GM18499 (cell line): ENCODE results near the gene SPOCK1.

Experiments
- ATAC-seq: cut with Tn5 transposase; IDR thresholded peaks from one replicate; pipeline ENCODE4 v1.9.1; 2021; ENCODE audit warnings: moderate number of reproducible peaks; ENCODE audit not compliant: insufficient read depth, unreplicated experiment

SPOCK1 gene

DNA sequence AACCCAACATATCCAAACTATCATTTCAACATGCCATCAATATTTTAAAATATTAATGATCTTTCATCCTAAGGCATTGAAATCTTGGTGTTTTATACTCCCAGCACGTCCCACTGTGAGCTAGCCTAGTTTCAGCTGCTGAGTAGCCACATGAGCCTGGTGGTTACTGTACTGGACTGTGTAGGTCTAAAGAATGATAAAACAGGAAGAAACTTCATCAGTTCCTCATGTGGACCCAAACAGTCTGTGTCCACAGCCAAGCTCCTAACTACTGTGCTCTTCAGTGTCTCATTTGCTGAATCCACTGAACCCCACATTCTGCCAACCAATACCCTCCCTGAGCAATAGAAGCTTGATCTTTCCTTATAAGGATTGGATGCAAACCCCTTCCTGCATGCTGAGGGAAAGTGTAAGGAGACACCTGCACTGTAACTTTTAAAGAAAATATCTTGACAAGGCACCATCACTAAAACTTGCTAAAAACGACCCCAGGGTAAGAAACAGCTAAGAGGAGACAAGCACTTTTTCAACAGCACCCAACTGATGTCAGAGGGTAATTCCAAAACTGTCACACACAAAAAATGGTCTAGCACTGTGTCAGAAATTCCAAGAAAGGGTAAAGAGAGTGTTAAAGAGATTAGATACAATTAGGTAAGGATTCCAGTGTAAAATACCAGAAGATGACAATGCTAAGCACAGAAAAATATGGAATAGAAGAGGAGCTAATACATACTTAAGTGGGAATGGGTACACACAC, 126.9 kb downstream of the SPOCK1 start:
- ATAC-seq = no peak

DNA sequence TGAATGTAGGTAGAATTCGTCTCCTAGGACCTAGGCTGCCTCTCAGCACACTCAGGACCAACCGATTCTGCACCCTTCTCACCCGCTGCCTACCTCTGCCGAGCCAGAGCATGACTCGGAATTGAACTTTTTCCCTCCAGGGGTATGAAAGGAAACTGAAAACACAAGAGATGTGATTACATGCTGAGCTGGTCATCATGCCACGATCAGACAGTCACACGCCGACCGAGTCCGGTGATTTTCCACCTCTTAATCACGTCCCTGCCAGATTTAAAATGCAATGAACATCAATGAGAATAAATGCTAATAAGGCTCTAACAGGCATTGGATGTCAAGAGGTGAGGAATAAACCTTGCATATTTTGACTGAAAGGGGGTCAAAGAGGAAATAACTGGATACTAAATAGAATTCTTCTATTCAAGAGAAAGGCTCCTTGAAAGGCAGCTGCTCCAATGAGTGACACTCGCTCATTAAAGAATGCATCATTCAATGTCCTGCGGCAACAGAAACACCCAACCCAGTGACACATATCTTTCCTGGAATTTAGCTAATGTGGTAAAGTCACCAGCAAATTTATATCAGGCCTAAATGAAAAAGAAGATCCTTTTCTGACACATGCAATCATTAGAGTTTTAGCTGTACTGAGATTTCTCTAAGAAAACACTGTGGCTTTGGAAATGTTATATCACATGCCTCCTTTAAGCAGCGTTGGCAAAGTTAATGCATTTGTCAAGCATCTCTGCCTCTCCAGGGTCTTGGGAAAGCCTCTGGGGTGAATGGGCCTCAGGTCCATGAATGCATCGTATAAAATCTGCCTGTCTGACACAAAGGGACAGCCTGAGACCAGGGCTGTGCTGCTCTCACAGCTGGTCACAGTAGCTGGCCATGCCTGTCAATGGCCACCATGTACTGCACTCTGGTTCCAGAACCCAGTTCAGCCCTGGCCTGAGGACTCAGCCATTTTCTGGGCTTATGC, 128.7 kb downstream of the SPOCK1 start:
- no peak for ATAC-seq

DNA sequence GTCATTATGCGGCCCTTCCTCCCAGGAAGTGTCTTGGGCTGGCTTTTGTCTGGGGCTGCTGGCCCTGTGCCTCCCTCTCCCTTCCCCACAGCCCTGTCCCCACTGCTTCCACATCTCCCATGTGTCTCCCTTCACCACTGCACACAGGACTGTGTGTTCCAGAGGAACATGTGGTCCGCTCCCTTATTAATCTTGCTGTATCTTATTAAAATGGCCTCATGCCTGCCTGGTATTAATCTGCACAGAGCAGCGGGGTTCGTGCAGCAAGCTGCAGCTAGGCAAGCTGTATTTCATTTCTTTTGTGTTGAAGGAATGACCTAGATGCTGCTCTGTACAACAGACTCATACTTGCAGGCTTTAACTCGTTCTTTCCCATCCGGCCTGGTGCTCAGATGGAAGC, 130.5 kb downstream of the SPOCK1 start:
- no peak for ATAC-seq

DNA sequence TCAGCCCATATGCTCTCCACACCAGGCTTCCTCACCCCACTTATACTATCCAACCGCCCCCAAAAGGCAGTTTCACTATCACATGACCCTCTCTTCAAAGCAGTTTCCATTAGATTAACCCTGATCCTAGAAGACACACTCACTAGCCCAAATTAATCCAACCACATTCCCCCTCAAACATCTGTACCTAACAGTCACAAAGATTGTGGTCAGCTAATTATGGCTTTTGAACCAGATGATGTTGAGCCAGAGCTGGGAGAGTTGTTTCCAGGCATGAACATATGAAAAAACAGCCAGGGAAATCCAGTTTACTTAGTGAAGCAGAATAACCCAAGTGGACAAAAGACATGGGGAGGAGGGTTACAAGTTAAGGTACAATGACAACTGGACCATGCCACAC, 131.2 kb downstream of the SPOCK1 start:
- ATAC-seq = no peak

DNA sequence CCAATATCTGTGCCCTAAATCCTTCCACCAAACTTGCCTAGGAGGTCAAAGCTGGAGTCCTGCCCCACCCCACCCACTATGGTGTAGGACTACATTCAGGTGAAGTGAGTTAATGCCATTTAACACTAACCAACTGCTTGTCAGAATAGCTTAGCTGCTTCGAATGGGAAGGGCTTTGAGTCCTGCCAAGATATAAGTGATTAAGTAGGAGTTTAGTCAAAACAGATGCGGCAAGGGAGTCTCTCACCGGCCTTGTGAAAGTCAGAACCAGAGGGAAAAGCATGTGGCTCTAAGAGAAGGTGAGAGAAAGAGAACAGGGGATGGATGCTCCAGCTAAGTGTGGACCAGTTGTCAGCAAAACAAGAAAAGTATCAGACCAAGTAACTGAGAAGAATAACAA, 132.6 kb downstream of the SPOCK1 start:
- ATAC-seq = no peak

DNA sequence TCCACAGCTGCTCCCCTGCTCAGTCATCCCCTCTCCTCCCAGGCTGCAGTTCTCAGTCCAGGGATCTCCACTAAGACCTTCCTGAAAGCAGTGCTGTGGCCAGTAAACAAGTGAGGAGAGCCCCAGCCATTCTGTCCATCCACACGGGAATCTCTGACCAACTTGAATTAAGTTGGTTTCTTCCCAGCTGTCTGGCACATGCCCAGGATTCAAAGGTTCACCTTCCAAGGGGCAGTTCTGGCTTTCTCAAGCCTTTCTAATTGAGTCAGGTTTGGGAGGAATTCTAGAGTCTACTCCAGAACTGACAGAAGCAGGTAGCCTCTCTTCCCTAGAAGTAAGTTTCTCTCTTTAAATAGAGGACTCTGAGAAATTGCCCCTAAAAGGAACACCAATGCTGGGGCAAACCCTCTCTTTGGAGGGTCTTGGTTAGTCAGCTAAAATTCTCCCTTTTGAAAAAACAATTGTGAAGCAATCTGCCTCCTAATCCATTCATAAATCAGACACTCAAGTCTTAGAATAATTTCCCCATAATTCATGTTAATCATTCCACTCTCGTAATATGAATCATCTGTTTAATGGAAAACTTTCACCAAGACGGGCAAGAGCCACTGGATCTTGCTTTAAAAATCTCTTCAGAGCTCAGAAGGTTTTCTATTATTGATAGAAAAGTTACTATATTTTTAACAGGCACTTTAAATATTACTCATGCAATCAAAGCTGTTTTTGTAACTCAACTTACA, 133.8 kb downstream of the SPOCK1 start:
- no peak for ATAC-seq

DNA sequence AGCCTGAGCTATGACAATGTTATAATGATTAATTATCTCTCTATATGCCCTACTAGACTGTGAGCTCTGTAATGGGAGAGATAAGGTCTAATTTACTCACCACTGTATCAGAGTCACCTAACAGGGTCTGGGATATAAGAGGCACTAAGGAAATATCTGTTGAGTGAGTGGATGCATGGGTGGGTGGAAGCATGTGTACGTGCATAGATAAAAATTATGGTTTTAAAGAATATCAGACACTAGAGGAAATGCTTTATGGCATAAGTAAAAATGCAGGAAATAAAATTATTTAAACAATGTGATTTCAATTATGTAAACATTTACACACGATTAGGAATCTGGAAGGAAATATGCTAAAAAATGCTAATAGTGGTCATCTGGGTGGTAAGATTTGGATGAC, 137.8 kb downstream of the SPOCK1 start:
- no peak for ATAC-seq

DNA sequence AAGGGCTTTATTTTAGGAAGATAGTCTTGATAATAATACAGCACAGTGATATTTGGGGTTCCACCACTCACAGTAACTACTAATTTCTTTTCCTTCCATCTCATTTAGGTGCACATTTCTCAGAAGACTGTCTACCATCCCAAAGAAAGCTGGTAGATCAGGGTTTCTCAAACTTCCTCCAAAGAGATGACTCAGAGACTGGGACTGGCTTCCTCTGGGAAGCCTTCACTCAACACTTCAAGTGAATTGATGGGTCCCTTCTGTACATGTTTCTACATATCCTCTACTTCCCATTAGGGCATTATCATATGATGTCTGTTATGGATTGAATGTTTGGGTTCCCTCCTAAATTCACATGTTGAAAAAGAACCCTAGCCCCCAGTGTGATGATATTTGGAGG, 138.5 kb downstream of the SPOCK1 start:
- ATAC-seq = no peak

DNA sequence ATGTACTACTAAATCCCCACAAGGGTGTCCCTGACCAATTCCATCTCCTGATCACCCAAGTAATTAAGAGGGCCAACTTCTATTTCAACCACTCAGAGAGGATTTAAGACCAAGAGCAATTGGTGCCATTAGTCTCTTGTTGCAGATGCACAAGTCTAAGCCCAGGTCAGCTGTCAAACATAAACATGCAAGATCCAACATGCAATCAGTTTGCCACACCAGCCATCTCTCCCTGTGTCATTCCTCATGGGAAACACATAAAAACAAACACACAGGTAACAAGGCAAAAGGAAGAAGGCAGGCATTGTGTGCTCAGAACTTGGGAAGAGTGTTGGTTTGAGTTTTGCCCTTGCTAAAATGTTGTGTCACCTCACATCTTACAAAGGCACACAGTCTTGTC, 139.2 kb downstream of the SPOCK1 start:
- no peak for ATAC-seq

DNA sequence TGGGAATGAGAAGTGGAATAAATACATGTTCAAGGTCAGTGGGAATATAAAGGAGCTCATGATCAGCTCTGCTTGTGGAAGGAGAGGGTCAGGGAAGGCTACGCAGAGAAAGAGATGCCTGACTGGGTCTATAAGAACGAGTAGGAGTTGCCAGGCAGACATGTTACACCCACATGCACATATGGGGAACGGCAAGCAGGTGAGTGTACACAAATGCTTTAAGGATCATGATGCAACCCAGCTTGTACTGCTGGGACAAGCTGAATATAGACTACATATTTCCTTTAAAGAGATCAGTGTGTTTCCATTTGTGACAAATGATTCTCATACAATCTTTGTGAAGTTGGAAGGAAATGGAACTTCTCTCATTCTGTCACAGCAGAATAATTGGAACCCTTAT, 141.7 kb downstream of the SPOCK1 start:
- no peak for ATAC-seq

DNA sequence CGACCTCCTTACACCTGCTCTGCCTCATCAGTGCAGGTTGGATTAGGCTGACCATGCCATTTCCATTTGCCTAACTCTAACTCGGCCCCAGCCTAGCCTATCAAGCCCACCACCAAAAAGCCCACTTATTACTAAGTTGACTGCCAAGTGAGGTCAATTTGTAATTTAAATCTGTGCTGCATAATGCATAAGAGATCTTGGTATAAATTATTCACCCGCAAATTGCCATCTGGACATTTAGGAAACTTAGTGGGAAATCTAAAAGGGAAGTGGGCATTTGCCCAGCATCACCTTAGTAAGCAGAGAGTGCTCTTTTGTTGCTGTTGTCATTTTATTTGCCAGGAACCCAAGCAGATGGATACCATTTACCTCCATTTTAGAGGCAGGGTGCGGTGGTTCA, 143.0 kb downstream of the SPOCK1 start:
- no peak for ATAC-seq

DNA sequence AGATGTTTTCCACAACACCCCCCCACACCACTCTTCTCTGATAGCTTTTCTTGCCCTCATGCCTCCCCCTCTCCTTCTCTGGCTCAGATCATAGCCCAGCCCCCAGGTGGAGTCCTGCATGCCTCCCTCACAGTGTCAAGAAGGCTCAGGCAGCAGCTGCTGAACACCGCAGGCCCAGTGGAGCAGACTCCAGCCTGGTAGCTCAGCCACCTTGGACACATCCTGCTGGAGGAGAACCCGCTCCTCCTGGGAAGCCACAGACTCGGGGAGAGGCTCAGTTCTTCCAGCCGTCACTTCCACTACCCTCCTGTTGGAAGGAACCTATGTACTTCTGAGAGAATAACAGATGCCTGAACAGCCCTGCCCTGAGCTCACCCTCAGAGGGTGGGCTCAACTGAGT, 143.4 kb downstream of the SPOCK1 start:
- ATAC-seq = no peak

DNA sequence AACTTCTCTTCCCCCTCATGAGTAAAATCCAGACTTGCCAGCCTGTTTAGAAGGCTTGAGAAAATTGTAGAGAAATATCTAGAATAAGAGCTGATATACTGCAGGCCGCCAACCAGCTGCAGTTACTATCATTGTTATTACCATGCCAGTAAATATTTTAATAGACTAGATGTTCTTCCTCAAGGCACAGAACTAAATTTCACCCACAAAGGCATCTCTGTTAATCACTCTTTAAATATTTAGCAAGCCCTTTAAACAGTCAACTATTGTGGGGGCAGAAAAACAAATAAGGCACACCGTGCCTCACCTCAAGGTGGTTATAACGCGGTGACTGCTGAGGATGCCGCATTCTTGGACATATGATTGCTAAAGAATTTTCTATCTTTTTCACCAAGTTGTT, 147.0 kb downstream of the SPOCK1 start:
- no peak for ATAC-seq

DNA sequence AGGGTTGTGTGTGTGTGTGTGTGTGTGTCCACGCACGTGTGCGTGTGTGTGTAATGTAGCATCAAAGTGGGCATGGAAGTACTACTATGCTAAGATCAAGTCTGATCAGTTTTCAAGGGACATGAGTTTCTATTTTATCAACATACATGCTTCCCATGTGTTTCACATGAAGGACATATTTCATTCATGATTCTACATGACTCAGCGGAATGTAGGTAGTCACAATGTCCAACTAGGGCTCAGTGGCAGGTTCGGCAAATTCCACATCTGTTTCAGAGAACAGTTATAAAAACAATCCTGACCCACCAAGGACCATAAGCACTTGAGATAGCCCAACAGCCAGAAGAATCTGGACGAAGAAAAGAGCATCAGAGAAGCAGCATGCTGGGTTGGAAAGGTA, 148.3 kb downstream of the SPOCK1 start:
- ATAC-seq = no peak

DNA sequence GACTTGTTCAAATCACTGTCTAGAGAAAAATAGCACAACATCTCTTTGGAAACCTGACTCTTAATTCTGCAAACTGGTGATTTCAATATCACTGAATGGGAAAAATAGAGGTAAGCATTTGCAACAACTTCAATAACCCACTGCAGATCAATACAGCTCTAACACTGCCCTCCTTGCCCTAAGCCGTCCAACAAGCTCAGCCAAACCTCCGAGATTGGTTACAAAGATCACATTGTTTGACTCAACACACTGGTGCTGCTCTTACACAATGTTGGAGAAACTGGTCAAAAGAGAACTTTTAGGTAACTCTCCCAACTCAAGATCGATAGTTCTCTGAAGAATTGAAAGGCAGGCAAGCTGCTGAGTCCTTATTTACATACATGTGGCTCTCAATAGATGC, 150.4 kb downstream of the SPOCK1 start:
- no peak for ATAC-seq

DNA sequence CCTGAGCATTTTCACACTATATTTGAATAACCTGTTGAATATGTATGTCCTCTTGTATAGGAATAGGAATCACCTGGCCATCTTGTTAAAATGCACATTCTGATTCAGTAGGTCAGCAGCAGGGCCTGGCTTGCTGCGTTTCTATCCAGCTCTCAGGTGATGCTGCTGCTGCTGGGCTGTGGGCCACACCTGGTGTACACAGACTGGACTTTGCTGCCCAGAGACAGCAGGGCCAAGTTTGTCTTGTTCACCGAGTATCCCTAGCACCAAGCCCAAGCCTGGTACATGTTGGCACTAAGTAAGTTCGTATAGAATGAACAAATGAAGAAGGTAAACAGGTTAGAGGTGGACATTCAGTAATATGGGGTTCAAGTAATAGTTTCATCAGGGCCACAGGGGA, 151.3 kb downstream of the SPOCK1 start:
- ATAC-seq = no peak

DNA sequence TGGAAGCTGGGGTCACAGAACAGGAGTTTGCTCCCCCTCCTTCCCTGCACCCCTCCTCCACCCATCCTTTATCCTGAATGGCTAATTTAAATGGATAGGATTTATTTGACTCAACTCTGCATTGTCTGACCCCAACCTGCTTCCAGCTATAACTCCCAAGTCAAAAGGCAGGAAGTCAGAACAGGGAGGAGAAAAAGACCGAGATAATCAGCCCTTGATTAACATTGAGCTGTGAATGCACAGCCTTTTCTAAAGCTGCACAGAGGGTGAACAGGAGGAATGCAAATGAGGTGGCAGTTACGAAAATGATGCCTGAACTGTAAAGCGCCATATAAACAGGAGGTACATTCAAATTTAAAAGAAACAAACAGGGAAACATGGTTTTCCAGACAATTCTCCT, 152.8 kb downstream of the SPOCK1 start:
- ATAC-seq = no peak

DNA sequence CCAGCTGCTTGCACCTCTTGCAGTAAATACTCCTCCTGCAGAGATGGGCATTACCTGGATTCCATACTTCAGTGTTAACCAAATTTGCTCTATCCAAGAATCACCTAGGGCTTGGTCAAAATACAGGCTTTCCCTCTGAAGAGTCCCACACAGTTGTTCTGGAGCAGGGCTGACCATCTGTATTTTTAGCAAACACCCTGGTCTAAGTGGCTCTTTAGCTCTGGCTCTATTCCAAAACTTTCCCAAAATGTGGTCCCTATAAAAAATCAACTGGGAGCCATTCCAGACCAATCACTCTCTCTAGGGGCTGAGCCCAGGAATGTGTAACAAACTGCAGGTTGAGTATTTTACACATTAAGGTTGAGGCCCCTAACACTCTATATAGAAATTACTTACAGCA, 153.7 kb downstream of the SPOCK1 start:
- ATAC-seq = no peak

DNA sequence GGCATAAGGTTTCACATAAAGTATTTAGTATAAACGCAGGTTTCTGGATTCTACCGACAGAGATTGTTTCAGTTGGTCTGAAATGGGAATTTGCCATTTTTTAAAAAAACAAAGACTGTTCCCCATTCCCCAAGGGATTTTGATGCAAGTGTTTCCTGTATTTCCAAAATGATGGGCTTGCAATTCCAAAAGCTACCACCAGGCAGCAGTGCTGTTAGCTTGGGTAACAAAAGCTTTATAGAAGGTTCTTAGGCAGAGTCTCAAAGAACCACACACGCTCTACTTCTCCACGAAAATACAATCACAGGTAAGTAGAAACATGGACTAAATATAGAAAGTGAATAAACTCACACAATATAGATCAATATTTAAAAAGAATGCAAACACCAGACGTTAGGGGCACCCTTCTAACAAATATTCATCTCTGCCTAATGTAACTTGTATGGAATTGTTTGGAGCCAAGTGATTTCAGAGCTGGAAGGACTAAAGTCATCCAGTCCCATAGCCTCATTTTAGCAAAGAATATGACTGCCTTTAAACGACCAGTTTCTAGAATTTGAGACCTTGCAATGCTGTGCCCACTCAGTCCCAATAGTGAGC, 154.3 kb downstream of the SPOCK1 start:
- ATAC-seq = no peak

DNA sequence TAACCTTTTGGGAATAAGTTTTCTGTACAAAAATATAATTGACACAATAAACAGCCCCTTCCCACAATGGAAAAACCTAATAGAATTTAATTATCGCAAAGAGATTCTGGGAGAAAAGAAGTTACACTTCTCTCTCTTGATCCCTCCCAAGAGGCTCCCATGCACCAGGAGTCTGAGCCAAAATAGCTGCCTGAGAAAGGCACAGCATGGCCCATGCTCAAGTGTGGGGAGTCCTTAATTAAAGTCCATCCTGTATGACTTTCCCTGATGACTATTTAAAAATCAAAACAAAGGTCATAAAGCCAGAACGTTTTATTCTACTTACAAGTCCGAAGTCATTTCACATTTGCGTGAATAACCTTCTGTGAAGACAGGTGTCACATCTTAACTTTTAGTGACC, 155.1 kb downstream of the SPOCK1 start:
- no peak for ATAC-seq

DNA sequence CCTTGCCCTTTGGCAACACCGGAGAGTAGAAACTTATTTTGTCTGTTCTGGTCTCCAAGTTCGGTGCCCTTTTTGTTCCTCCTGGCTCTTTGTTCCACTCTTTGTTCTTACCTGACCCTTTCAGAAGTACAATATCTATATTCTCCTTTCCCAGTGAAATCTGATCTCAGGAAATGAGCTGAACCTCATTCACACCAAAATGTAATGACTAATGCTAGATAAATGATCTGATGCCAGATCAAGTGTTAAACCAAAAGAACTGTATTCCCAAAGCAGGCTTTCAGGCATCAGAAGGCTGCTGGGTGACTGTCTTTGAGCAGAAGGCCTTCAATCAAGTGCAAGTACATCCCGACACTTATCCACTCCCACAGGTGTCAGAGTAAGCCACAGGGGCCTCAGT, 156.4 kb downstream of the SPOCK1 start:
- ATAC-seq = no peak
